ENCODE results near the gene KANSL1L. TPM values are rescaled to one million over a fixed set of nuclear protein-coding genes. Genes with fewer than 3 reads are reported as not detected.

Gene KANSL1L
- total and polyA plus RNA-seq, 4 experiments from 2014 or later: 0.26 to 12.1 (median 5.7) TPM

DNA sequence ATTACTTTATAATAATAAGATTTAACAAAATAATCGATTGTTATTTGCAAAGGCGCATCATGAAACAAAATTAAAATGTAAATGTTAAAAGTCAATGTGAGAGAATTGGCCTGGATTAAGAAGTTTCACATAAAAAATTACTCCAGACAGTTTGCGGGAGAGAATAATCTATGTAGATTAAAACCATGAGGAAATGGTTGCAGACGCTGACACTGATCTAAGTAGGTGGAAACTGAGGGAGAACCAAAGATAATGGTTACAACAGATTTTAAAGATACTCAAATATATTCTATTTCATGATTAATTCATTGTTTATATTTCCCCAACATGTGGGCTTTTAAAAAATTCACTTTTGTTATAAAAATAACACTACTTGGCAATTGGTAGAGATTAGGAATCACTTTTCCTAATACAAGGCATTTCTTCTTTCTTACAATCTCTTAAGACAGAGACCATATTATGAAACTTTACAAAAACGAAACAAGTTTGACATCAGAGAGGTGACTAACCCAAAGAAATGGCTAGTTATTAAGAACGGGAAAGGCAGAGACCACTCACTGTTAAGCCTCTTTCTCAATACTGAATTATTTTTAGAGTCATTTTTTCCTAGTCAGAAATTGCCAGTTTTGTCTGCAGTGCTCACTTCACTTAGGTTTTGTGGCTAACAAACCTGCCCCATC is 1.6 kb downstream of the KANSL1L start:
- Histone ChIP-seq H3K27ac (ENCODE audit: low read depth, low read length) (peak overlapping the region; percentile 65), H3K36me3 (ENCODE audit: insufficient read depth, low read length) (no peaks in the 10 kb centered on the region), H3K4me3 (ENCODE audit: low read length in 2 of 2) (peak overlapping the region; percentile 81 to 97), H3K27me3 (ENCODE audit: insufficient read depth, low read length) (no peaks in the 10 kb centered on the region), H3K9me3 (ENCODE audit: control insufficient read depth in 1 of 2, low read length in 2 of 2) (no peaks in the 10 kb centered on the region), H3K4me1 (ENCODE audit: insufficient read depth, low read length) (peaks cover 18% of the 10 kb centered on the region)
- H3K4me1 Mint-ChIP-seq: peaks cover 9 to 28% (median 18%) of the 10 kb centered on the region in 4 donors
- DNase-seq: peak in 2 of 5 donors; percentile 2 to 10
- peaks cover 0 to 8% of the 10 kb centered on the region in 2 donors for H3K27me3 Mint-ChIP-seq
- H3K9me3 Mint-ChIP-seq: peaks cover 0 to 1% (median 0%) of the 10 kb centered on the region in 8 donors
- H3K4me3 Mint-ChIP-seq: peak overlapping the region; percentile 96 to 99 (median 98)
- ChIA-PET POLR2A (ENCODE audit: partially characterized antibody) (interaction anchor here (1.8 kb wide), 1 partner anchor 11 kb away, joined by 6 read pairs; no protein-coding TSS in a partner anchor), CTCF (ENCODE audit: partially characterized antibody) (no interaction called here)
- peak overlapping the region; percentile 96 to 99 (median 98) for H3K27ac Mint-ChIP-seq
- intact Hi-C loops (cut with micrococcal nuclease): loop anchor here (1.0 to 2.0 kb wide), 2 partner anchors 167 to 307 kb away; partner anchors contain the start of genes LANCL1 and RPE
- H3K36me3 Mint-ChIP-seq: peaks cover 0 to 13% of the 10 kb centered on the region in 2 donors

DNA sequence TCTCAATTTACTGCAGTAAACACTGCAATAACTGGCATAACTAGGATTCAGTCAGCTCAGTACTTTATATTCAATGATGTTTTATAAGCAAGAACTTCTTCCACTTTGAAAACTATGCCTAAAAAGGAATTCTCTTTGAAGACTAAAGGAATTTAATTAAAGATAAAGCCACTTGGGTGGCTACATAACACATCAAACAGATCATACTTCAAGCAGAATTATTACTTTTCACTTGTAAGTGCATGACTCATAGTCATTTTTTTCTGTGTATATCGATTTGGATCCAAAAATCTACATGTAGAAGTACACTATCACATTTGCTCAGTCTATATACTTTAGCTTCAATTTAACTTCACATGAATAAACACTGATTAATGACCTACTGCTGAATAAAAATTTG is 4.0 kb downstream of the KANSL1L start:
- no peak overlapping the region for H3K4me3 ChIP-seq (ENCODE audit: low read length in 2 of 2)
- DNase-seq: no peak
- peaks cover 17% of the 10 kb centered on the region for H3K4me1 ChIP-seq (ENCODE audit: insufficient read depth, low read length)
- Mint-ChIP-seq H3K27ac (no peak overlapping the region), H3K4me3 (no peak overlapping the region), H3K9me3 (no peaks in the 10 kb centered on the region), H3K27me3 (peaks cover 0 to 8% of the 10 kb centered on the region in 2 donors), H3K4me1 (peaks cover 14 to 28% (median 19%) of the 10 kb centered on the region in 4 donors), H3K36me3 (peaks cover 0 to 13% of the 10 kb centered on the region in 2 donors)
- intact Hi-C loops (cut with micrococcal nuclease): no loop called here
- POLR2A ChIA-PET (ENCODE audit: partially characterized antibody): no interaction called here
- CTCF ChIA-PET (ENCODE audit: partially characterized antibody): no interaction called here
- no peak overlapping the region for H3K27ac ChIP-seq (ENCODE audit: low read depth, low read length)
- no peaks in the 10 kb centered on the region for H3K9me3 ChIP-seq (ENCODE audit: control insufficient read depth in 1 of 2, low read length in 2 of 2)
- H3K36me3 ChIP-seq (ENCODE audit: insufficient read depth, low read length): no peaks in the 10 kb centered on the region
- H3K27me3 ChIP-seq (ENCODE audit: insufficient read depth, low read length): no peaks in the 10 kb centered on the region

DNA sequence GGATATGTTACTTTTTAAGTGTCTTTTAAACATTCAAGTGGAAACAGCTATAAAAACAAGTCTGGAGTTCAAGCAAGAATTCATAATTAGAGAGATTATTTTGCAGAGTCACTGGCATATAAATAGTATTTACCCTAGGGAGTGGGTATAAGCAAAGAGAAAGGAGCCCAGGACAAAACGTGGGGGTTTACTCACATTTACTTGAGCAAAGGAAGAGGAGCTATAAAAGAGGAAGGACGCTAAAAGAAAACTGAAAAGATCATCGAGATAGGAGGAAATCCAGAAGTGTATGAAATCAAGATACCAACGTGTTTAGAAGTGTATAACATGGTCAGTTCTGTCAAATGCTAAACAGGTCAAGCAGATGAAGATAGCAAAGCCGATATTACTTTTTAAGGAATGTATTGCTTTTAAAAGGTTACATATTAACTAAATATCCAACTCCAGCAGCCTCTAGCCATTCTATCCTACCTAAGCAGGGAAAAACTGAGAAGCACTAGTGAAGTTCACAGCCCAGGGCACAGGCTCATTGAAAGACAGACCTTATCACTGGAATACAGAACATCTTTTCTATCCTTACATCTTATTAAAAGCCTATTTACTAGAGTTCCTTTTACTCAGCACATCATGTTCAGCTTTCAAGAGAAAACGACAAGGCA is 8.6 kb downstream of the KANSL1L start:
- Histone ChIP-seq H3K36me3 (ENCODE audit: insufficient read depth, low read length) (no peaks in the 10 kb centered on the region), H3K27ac (ENCODE audit: low read depth, low read length) (no peak overlapping the region), H3K4me1 (ENCODE audit: insufficient read depth, low read length) (no peaks in the 10 kb centered on the region), H3K9me3 (ENCODE audit: control insufficient read depth in 1 of 2, low read length in 2 of 2) (no peaks in the 10 kb centered on the region), H3K27me3 (ENCODE audit: insufficient read depth, low read length) (no peaks in the 10 kb centered on the region), H3K4me3 (ENCODE audit: low read length in 2 of 2) (no peak overlapping the region)
- DNase-seq: no peak
- POLR2A ChIA-PET (ENCODE audit: partially characterized antibody): no interaction called here
- no peak overlapping the region for H3K4me3 Mint-ChIP-seq
- intact Hi-C loops (cut with micrococcal nuclease): no loop called here
- no peaks in the 10 kb centered on the region for H3K36me3 Mint-ChIP-seq
- CTCF ChIA-PET (ENCODE audit: partially characterized antibody): no interaction called here
- peaks cover 0 to 5% (median 2%) of the 10 kb centered on the region in 4 donors for H3K4me1 Mint-ChIP-seq
- H3K9me3 Mint-ChIP-seq: no peaks in the 10 kb centered on the region
- no peaks in the 10 kb centered on the region for H3K27me3 Mint-ChIP-seq
- no peak overlapping the region for H3K27ac Mint-ChIP-seq

DNA sequence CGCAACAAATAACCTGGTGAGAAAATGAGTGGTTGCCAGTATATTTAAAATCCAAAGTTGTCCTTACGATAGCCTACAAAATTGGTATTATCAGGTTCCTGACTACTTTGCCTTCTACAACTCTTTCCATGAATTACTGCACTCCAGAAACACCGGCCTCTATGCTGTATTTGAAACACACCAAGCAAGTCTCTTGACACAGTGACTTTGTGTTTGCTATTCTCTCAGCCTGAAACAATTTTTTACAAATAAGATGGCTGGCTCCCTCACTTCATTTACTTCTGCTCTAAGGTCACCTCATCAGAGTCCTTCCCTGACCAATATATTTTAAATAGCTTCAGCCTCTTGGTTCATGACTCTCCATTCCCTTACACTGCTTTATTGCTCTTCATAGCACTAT is 12.2 kb downstream of the KANSL1L start:
- Mint-ChIP-seq H3K4me3 (no peak overlapping the region), H3K27ac (no peak overlapping the region), H3K27me3 (no peaks in the 10 kb centered on the region), H3K4me1 (peaks cover 0 to 5% (median 2%) of the 10 kb centered on the region in 4 donors), H3K36me3 (peaks cover 4% of the 10 kb centered on the region in 2 donors), H3K9me3 (no peaks in the 10 kb centered on the region)
- Histone ChIP-seq H3K4me1 (ENCODE audit: insufficient read depth, low read length) (no peaks in the 10 kb centered on the region), H3K36me3 (ENCODE audit: insufficient read depth, low read length) (no peaks in the 10 kb centered on the region), H3K9me3 (ENCODE audit: control insufficient read depth in 1 of 2, low read length in 2 of 2) (no peaks in the 10 kb centered on the region), H3K27me3 (ENCODE audit: insufficient read depth, low read length) (no peaks in the 10 kb centered on the region), H3K4me3 (ENCODE audit: low read length in 2 of 2) (no peak overlapping the region), H3K27ac (ENCODE audit: low read depth, low read length) (no peak overlapping the region)
- no peak for DNase-seq
- POLR2A ChIA-PET (ENCODE audit: partially characterized antibody): no interaction called here
- intact Hi-C loops (cut with micrococcal nuclease): no loop called here
- CTCF ChIA-PET (ENCODE audit: partially characterized antibody): no interaction called here

DNA sequence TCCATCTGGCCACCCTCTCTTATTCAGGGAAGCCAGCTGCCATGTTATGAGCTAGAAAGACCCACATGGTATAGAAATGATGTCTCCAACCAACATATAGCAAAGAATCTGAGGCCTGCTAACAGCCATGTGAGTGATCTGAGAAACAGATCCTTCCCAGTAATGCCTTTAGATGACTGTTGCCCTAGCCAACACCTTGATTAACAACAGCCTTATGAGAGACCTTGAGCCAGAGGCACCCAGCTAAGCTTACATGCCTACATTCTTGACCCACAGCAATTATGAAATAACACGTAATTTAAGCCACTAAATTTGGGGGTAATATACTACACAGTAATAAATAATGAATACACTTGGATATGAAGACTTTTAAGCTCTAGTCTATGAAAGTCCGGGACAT is 13.0 kb downstream of the KANSL1L start:
- no peak for DNase-seq
- H3K27ac Mint-ChIP-seq: no peak overlapping the region
- Histone ChIP-seq H3K9me3 (ENCODE audit: control insufficient read depth in 1 of 2, low read length in 2 of 2) (no peaks in the 10 kb centered on the region), H3K27me3 (ENCODE audit: insufficient read depth, low read length) (no peaks in the 10 kb centered on the region), H3K4me1 (ENCODE audit: insufficient read depth, low read length) (no peaks in the 10 kb centered on the region), H3K27ac (ENCODE audit: low read depth, low read length) (no peak overlapping the region), H3K4me3 (ENCODE audit: low read length in 2 of 2) (no peak overlapping the region), H3K36me3 (ENCODE audit: insufficient read depth, low read length) (no peaks in the 10 kb centered on the region)
- intact Hi-C loops (cut with micrococcal nuclease): no loop called here
- ChIA-PET POLR2A (ENCODE audit: partially characterized antibody) (no interaction called here), CTCF (ENCODE audit: partially characterized antibody) (no interaction called here)
- H3K36me3 Mint-ChIP-seq: peaks cover 8 to 11% of the 10 kb centered on the region in 2 donors
- no peaks in the 10 kb centered on the region for H3K9me3 Mint-ChIP-seq
- H3K4me1 Mint-ChIP-seq: peaks cover 0 to 4% (median 2%) of the 10 kb centered on the region in 4 donors
- H3K4me3 Mint-ChIP-seq: no peak overlapping the region
- no peaks in the 10 kb centered on the region for H3K27me3 Mint-ChIP-seq

DNA sequence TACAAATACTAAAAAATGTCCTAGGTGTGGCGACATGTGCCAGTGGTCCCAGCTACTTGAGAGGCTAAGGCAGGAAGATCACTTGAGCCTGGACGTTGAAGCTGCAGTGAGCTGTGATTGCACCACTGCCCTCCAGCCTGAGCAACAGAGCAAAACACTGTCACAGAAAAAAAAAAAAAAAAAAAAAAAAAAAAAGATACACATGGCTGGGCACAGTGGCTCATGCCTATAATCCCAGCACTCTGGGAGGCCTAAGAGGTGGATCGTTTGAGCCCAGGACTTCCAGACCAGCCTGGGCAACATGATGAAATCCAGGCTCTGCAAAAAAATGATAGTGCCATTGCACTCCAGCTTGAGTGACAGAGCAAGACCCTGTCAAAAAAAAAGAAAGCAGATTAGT is 13.7 kb downstream of the KANSL1L start:
- CTCF ChIA-PET (ENCODE audit: partially characterized antibody): no interaction called here
- no peak for DNase-seq
- Mint-ChIP-seq H3K9me3 (no peaks in the 10 kb centered on the region), H3K27ac (no peak overlapping the region), H3K36me3 (peaks cover 8 to 11% of the 10 kb centered on the region in 2 donors), H3K27me3 (no peaks in the 10 kb centered on the region), H3K4me1 (peaks cover 0 to 2% (median 0%) of the 10 kb centered on the region in 4 donors), H3K4me3 (no peak overlapping the region)
- H3K36me3 ChIP-seq (ENCODE audit: insufficient read depth, low read length): no peaks in the 10 kb centered on the region
- intact Hi-C loops (cut with micrococcal nuclease): no loop called here
- no peak overlapping the region for H3K27ac ChIP-seq (ENCODE audit: low read depth, low read length)
- POLR2A ChIA-PET (ENCODE audit: partially characterized antibody): no interaction called here
- H3K9me3 ChIP-seq (ENCODE audit: control insufficient read depth in 1 of 2, low read length in 2 of 2): no peaks in the 10 kb centered on the region
- H3K27me3 ChIP-seq (ENCODE audit: insufficient read depth, low read length): no peaks in the 10 kb centered on the region
- no peak overlapping the region for H3K4me3 ChIP-seq (ENCODE audit: low read length in 2 of 2)
- no peaks in the 10 kb centered on the region for H3K4me1 ChIP-seq (ENCODE audit: insufficient read depth, low read length)

DNA sequence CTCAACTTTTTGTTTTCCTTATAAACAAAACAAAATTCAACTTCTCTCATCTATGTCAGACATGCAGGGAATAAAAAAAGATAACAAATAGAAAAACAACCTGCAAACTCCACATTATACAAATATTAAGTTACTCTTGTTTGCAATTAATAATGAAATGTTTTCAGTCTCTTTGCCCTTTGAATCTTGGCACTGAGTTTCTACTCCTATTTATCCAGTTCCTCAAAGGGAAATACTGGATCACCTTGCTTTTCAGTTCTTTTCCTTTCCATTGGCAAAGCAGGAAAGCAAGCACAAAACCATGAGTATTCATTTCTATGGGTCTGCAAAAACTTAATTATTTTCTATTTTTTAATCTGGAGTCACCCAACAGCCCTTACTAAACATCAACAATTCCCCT is 23.6 kb downstream of the KANSL1L start:
- no peak overlapping the region for H3K4me3 Mint-ChIP-seq

More for the DNA sequence above, 23.6 kb downstream of the KANSL1L start:
- ChIA-PET CTCF (ENCODE audit: partially characterized antibody) (interaction anchor here (1.2 to 1.7 kb wide), 2 partner anchors 50 to 51 kb away, joined by 3 to 4 read pairs; no protein-coding TSS in a partner anchor), POLR2A (ENCODE audit: partially characterized antibody) (no interaction called here)
- Histone ChIP-seq H3K27ac (ENCODE audit: low read depth, low read length) (no peak overlapping the region), H3K36me3 (ENCODE audit: insufficient read depth, low read length) (no peaks in the 10 kb centered on the region), H3K9me3 (ENCODE audit: control insufficient read depth in 1 of 2, low read length in 2 of 2) (no peaks in the 10 kb centered on the region), H3K4me1 (ENCODE audit: insufficient read depth, low read length) (no peaks in the 10 kb centered on the region), H3K27me3 (ENCODE audit: insufficient read depth, low read length) (no peaks in the 10 kb centered on the region), H3K4me3 (ENCODE audit: low read length in 2 of 2) (no peak overlapping the region)
- no peaks in the 10 kb centered on the region for H3K4me1 Mint-ChIP-seq
- H3K9me3 Mint-ChIP-seq: peaks cover 6 to 16% (median 7%) of the 10 kb centered on the region in 8 donors
- peaks cover 31 to 42% of the 10 kb centered on the region in 2 donors for H3K36me3 Mint-ChIP-seq
- no peak for DNase-seq
- intact Hi-C loops (cut with micrococcal nuclease): no loop called here
- H3K27ac Mint-ChIP-seq: no peak overlapping the region
- H3K27me3 Mint-ChIP-seq: no peaks in the 10 kb centered on the region

Data from CD4-positive, alpha-beta memory T cell (primary cell).